Thyroid gland (tissue), 4 donors: ENCODE measurements around the gene HES3. TPM values are rescaled to one million over a fixed set of nuclear protein-coding genes. Genes with fewer than 3 reads are reported as not detected.

Experiments
- DNase-seq, 2 donors: peaks; one replicate each; pipeline ENCODE4 v3.0.0-alpha.2; 2019
- H3K27ac ChIP-seq, 3 donors: fragments of 200-600 bp; sonication (generic); 1 replicate in 2 of 3; 2 replicates in 1 of 3; pipeline ENCODE4 v1.5.1; 2016 to 2019; ENCODE audit warnings: mild to moderate bottlenecking in 1 of 3, moderate library complexity in 1 of 3
- H3K27me3 ChIP-seq: fragments of 200-600 bp; sonication (generic); one replicate; pipeline ENCODE4 v1.5.1; 2019
- H3K36me3 ChIP-seq, 2 donors: fragments of 200-600 bp; sonication (generic); one replicate each; pipeline ENCODE4 v1.5.1; 2016 to 2019
- H3K4me1 ChIP-seq, 2 donors: fragments of 200-600 bp; sonication (generic); one replicate each; pipeline ENCODE4 v1.5.1; 2017 to 2019
- H3K4me3 ChIP-seq, 3 donors: fragments of 200-600 bp; sonication (generic); replicated peaks in 1 of 3; 1 replicate in 2 of 3; 2 replicates in 1 of 3; pipeline ENCODE4 v1.5.1; 2016; ENCODE audit warnings: mild to moderate bottlenecking in 1 of 3
- H3K9me3 ChIP-seq: fragments of 200-600 bp; sonication (generic); one replicate; pipeline ENCODE4 v1.5.1; 2017
- CTCF ChIP-seq, 6 experiments: fragments of 200-600 bp in 3 of 6; fragments of 450-650 bp in 3 of 6; sonication (generic) in 3 of 6; IDR thresholded peaks; one replicate each; pipeline ENCODE4 v1.5.1; 2016 to 2019; ENCODE audit warnings: antibody characterized with exemption in 6 of 6, mild to moderate bottlenecking in 2 of 6, inconsistent platforms in 1 of 6, moderate library complexity in 1 of 6
- POLR2A ChIP-seq, 2 donors: fragments of 450-650 bp; IDR thresholded peaks; one replicate each; pipeline ENCODE4 v1.6.1; 2017; ENCODE audit warnings: antibody characterized with exemption in 2 of 2, mild to moderate bottlenecking in 2 of 2, moderate library complexity in 1 of 2
- whole genome bisulfite sequencing, 2 donors: methylation state at CpG; one replicate each; pipeline ENCODE4 v1.1.5; 2017; 5-methylcytosine and 5-hydroxymethylcytosine counted together
- intact Hi-C: fragments of 100-400 bp; cut with DNase I; formaldehyde crosslinking; loops from one replicate; pipeline ENCODE4 v1.15.1; 2023
- total RNA-seq, 4 donors: library from RNA; depleted of rRNA; stranded (reverse); fragments of >200 nt; gene quantifications; one replicate each; pipeline ENCODE4 v1.2.3, GENCODE V29; 2016

Gene HES3
- total RNA-seq, 4 donors from 2014 or later = not detected

GRCh38 chr1:6246497-6247467 is 2.8 kb downstream of the HES3 start:
- Histone ChIP-seq H3K9me3 (no peaks in the 10 kb centered on the region), H3K27me3 (peaks cover 31% of the 10 kb centered on the region), H3K36me3 (no peaks in the 10 kb centered on the region), H3K27ac (no peak overlapping the region), H3K4me1 (peaks cover 0 to 28% of the 10 kb centered on the region in 2 donors), H3K4me3 (no peak overlapping the region)
- 8 to 12% methylated on average over 15 to 20 of the region's 30 CpGs for WGBS, 2 donors
- DNase-seq = peak; percentile 70 to 76
- intact Hi-C loops = loop anchor here (5.0 kb wide), 1 partner anchor 161 kb away; no protein-coding TSS in a partner anchor
- TF ChIP-seq POLR2A (IDR thresholded peaks at IDR 0.05) (no peak), CTCF (IDR thresholded peaks at IDR 0.05) (peak; percentile 88 to 97 (median 94))

DNA sequence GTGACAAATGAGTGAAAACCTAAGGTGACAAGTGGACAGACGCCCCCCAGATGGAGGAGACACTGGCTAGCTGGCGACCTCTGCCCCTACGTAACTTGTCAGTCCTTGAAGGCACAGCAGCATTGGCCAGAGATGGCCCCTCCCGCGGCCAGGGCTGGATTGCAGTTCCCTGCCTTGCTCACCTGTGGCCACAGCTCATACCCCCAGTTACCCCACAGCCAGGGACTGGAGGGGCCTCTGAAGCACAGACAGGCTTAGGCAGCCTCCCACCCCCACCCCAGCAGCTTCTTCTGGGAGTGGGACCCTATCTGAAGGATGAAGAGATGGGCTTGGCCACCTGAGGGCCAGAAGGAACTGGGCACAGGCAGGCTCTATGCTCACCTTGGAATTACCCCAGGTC is 3.7 kb downstream of the HES3 start:
- WGBS, 2 donors = 68 to 79% methylated on average over 5 of the region's 5 CpGs
- DNase-seq = no peak
- Histone ChIP-seq H3K27me3 (peaks cover 24% of the 10 kb centered on the region), H3K27ac (no peak overlapping the region), H3K4me1 (peaks cover 0 to 19% of the 10 kb centered on the region in 2 donors), H3K9me3 (no peaks in the 10 kb centered on the region), H3K4me3 (no peak overlapping the region), H3K36me3 (no peaks in the 10 kb centered on the region)
- no peak for TF ChIP-seq POLR2A (IDR thresholded peaks at IDR 0.05)
- TF ChIP-seq CTCF (IDR thresholded peaks at IDR 0.05) = no peak
- intact Hi-C loops = loop anchor here (2.0 to 5.0 kb wide), 2 partner anchors 95 to 160 kb away; no protein-coding TSS in a partner anchor

DNA sequence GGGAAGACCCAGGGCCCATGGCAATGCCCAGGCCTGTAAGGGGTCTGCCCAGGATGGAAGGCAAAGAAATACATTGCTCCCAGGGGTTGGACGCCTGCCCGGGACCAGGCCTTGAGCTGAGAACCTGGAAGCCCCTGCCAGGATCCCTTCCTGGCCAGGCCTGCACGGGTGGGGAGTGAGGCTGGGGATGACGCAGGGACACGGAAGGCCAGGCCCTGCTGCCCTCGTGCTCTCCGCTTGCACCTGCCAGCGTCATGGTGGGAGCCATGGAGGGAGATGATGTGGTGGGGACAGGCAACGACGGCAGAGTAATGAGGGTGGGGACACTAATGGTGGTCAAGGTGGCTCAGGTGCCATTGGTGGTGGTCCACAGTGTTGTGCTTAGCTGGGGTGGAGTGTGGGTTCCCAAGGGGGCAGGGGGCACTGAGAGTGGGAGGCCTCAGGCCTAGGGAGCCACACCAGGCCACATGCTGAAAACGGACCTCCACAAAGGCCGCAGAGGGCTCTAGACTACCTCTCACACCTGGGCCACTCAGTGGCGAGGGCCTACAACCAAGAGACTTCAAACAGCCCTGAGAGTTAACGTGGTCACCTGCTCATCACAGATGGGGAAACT is 4.3 kb downstream of the HES3 start:
- TF ChIP-seq CTCF (IDR thresholded peaks at IDR 0.05) = no peak
- no peak for TF ChIP-seq POLR2A (IDR thresholded peaks at IDR 0.05)
- DNase-seq = no peak
- Histone ChIP-seq H3K9me3 (no peaks in the 10 kb centered on the region), H3K36me3 (no peaks in the 10 kb centered on the region), H3K27me3 (peaks cover 18% of the 10 kb centered on the region), H3K4me1 (peaks cover 0 to 19% of the 10 kb centered on the region in 2 donors), H3K4me3 (no peak overlapping the region), H3K27ac (no peak overlapping the region)
- intact Hi-C loops = loop anchor here (2.0 to 5.0 kb wide), 2 partner anchors 95 to 159 kb away; no protein-coding TSS in a partner anchor
- 76 to 80% methylated on average over 8 to 14 of the region's 14 CpGs for WGBS, 2 donors

DNA sequence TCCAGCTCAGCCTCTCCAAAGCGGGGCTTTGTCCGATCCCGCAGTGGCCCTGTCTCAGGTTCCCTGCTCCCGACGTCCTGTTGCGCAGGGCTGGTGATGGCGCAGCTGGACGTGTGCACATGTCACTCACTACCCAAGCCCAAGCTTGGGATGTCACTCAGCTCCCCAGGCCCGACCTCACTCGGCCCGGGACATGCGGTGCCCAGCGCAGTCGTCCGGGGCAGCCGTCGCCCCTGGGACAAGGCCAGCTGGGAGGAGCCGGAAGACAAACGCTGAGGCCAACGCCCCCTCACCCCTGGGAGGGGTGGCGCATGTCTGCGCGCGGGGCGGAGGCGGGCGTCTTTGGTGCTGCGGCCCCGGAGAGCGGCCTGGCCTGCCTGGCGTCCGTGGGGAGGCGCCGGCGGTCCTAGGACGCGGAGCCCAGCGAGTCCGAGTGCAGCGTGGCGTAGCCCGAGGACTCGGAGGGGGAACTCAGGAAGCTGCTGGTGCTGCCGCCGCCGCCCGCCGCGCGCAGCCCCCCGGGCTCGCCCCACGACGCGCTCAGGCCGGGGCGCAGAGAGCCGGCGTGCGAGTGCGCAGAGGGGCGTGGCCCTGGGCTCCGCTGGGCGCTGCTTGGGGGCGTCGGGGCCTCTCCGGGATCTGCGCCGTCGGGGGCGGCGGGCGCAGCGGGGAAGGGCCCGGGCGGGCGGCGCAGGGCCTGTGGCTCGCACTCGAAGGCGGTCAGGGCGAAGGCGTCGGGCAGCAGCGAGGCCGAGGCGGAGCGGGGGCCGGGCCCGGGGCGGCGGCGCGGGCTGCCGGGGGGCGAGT is 5.2 kb downstream of the HES3 start:
- H3K36me3 ChIP-seq = no peaks in the 10 kb centered on the region
- WGBS, 2 donors = 13% methylated on average over 15 of the region's 96 CpGs; no CpG with 5 or more reads in 1 of the 2 donors
- intact Hi-C loops = loop anchor here (2.0 to 5.0 kb wide), 2 partner anchors 94 to 158 kb away; no protein-coding TSS in a partner anchor
- TF ChIP-seq CTCF (IDR thresholded peaks at IDR 0.05) (no peak), POLR2A (IDR thresholded peaks at IDR 0.05) (no peak)
- no peak overlapping the region for H3K4me3 ChIP-seq
- peak in 1 of 2 donors; percentile 7 for DNase-seq
- H3K27me3 ChIP-seq = peaks cover 11% of the 10 kb centered on the region
- H3K9me3 ChIP-seq = no peaks in the 10 kb centered on the region
- no peak overlapping the region for H3K27ac ChIP-seq
- peaks cover 0 to 19% of the 10 kb centered on the region in 2 donors for H3K4me1 ChIP-seq
